ENCODE data around the gene GZMB. TPM values are rescaled to one million over a fixed set of nuclear protein-coding genes. Genes with fewer than 3 reads are reported as not detected.

GZMB gene
- total RNA-seq, 1 donor = not detected

DNA sequence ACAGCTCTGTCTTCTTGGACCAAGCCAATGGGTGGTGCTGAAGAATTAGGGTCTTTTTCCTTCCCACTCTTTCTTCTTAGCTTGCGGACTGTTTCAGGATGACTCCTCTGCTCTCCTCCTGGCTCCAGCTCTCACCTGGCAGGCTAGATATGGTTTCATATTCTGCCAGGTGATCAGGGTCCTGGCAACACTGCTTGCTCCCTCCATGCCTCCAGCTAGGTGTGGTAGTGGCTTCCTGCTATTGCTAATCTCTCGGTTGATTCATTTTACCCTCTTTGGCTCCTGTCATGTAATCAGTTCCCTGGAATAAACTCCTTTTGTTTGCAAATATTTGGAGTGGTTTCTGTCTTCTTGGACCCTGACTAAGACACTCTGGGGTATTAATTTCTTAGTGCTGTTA lies 20.2 kb downstream of the GZMB start:
- TF ChIP-seq CTCF (IDR thresholded peaks at IDR 0.05; ENCODE audit: insufficient read depth, low read length) = no peak

GRCh38 chr14:24613241-24613640 lies 20.7 kb downstream of the GZMB start:
- no peak for TF ChIP-seq CTCF (IDR thresholded peaks at IDR 0.05; ENCODE audit: insufficient read depth, low read length)
- no peak for DNase-seq (ENCODE audit: low read depth)
- H3K4me3 ChIP-seq (ENCODE audit: low read depth, low read length) = no peak overlapping the region

More for the DNA sequence above, 20.2 kb downstream of the GZMB start:
- DNase-seq (ENCODE audit: low read depth) = no peak
- H3K4me3 ChIP-seq (ENCODE audit: low read depth, low read length) = no peak overlapping the region

DNA sequence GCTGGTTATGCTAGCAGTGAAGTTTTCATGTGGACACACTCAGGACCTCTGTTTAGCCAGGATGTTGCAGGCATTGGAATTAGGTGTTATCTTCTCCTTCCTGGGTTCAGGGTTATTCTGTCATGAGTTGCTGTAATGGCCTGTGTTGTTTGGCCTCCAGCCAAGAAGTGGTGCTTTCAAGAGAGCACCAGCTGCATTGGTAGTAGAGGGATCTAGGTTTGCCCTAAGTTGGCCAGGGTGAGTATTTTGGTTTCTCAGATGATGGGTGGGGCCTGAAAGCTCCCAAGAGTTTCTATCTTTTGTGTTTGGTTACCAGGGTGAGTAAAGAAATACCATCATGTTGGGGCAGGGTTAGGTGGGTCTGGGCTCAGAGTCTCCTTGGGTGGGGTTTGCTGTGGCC lies 21.8 kb downstream of the GZMB start:
- no peak overlapping the region for H3K4me3 ChIP-seq (ENCODE audit: low read depth, low read length)
- no peak for TF ChIP-seq CTCF (IDR thresholded peaks at IDR 0.05; ENCODE audit: insufficient read depth, low read length)
- no peak for DNase-seq (ENCODE audit: low read depth)

DNA sequence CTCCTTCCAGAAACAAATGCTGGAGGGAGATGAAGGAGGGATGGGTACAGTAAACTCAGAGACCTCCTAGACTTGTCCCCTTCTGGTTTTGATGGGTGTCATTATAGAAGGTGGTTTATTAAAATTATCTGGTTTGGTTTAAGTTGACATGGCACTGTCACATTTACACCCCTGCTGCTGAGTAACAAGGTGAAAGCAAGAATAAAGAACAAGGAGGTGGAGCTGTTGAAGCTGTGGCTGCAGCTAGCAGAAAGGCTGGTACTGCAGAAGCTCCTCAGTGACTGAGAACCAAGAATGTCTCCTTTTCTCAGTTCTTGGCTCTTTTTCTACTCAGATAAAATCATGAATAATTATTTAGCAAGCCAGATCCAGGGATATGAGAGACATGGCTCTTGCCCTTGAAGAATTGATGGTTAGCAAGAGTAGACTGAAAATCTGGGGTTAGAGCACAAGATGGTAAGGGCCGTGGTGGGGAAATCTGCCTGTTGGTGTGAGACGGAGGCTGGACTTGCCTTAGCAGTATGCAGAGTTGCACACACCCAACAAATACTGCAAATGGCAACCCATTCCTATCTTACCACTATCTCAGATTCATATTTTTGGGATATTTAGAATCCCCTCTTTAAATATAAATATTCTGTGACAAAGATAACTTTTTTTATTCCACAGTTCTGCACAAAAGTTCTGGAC lies 24.2 kb downstream of the GZMB start, which contains the start of gene GZMH:
Gene GZMH, minus strand, starts transcription at position 31 of the 690 bp plus-strand sequence. CDS start 72 bp downstream, outside the sequence.
- H3K4me3 ChIP-seq (ENCODE audit: low read depth, low read length) = no peak within 1 kb of the TSS
- no peak for DNase-seq (ENCODE audit: low read depth)
- no peak for TF ChIP-seq CTCF (IDR thresholded peaks at IDR 0.05; ENCODE audit: insufficient read depth, low read length)

- TF ChIP-seq CTCF (IDR thresholded peaks at IDR 0.05; ENCODE audit: insufficient read depth, low read length) = no peak
These were observed 26.1 kb downstream of the GZMB start for GRCh38 chr14:24607635-24608514.

DNA sequence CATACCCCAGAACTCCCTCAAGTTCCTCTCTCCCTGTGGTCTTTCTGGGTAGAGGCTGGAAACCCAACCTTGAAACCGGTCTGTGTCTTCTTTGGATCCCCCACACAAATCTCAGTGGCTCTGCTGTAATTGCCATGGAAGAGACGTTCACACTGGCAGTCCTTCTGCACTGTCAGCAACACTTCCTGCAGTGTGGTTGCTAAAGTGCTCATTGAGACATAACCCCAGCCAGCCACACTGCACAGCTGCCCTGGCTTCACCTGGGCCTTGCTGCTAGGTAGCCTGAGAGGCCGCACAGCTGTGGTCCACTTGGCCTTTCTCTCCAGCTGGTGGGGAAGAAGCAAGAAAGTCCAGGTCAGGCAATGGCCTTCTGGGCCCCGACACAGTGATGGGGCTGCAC lies 26.9 kb downstream of the GZMB start:
- no peak overlapping the region for H3K4me3 ChIP-seq (ENCODE audit: low read depth, low read length)
- no peak for DNase-seq (ENCODE audit: low read depth)
- no peak for TF ChIP-seq CTCF (IDR thresholded peaks at IDR 0.05; ENCODE audit: insufficient read depth, low read length)

More at GRCh38 chr14:24607635-24608514, 26.1 kb downstream of the GZMB start:
- DNase-seq (ENCODE audit: low read depth) = no peak
- no peak overlapping the region for H3K4me3 ChIP-seq (ENCODE audit: low read depth, low read length)

Data from fibroblast of the aortic adventitia (primary cell).